Right kidney (tissue), 1 donor: ENCODE data around the gene CEP290.
"Not testable (repeated sequence)": the region's sequence is repeated elsewhere in the genome, so short reads cannot be mapped to it uniquely, and the experiment has no call there.

Experiments
- DNase-seq: peaks from one replicate; pipeline ENCODE4 v3.0.0-alpha.2; 2016

Gene CEP290

GRCh38 chr12:88144546-88145468 is 2.9 kb upstream of the CEP290 start:
- no peak for DNase-seq

- DNase-seq: no peak
These were observed 2.1 kb upstream of the CEP290 start for GRCh38 chr12:88144037-88144436.

GRCh38 chr12:88142610-88142991 is 713 bp upstream of the CEP290 start:
- no peak for DNase-seq

GRCh38 chr12:88141425-88141773 is 489 bp downstream of the CEP290 start:
- DNase-seq: no peak

GRCh38 chr12:88139711-88140110 is 2.2 kb downstream of the CEP290 start:
- DNase-seq: not testable (repeated sequence)

GRCh38 chr12:88133181-88133580 is 8.7 kb downstream of the CEP290 start:
- not testable (repeated sequence) for DNase-seq

- no peak for DNase-seq
These were observed 9.5 kb downstream of the CEP290 start for GRCh38 chr12:88132392-88132791.

- DNase-seq: no peak
These were observed 14.0 kb downstream of the CEP290 start for GRCh38 chr12:88127855-88128254.

GRCh38 chr12:88127099-88127498 is 14.8 kb downstream of the CEP290 start:
- no peak for DNase-seq

- DNase-seq: no peak
These were observed 19.2 kb downstream of the CEP290 start for GRCh38 chr12:88122666-88123065.

- no peak for DNase-seq
These were observed 28.0 kb downstream of the CEP290 start for GRCh38 chr12:88113871-88114270.

- peak; percentile 0 for DNase-seq
These were observed 30.7 kb downstream of the CEP290 start for GRCh38 chr12:88111074-88111652.

GRCh38 chr12:88108021-88108420 is 33.9 kb downstream of the CEP290 start:
- no peak for DNase-seq

GRCh38 chr12:88093573-88093972 is 48.3 kb downstream of the CEP290 start:
- DNase-seq: no peak

- no peak for DNase-seq
These were observed 49.1 kb downstream of the CEP290 start for GRCh38 chr12:88092771-88093170.

- DNase-seq: no peak
These were observed 57.7 kb downstream of the CEP290 start for GRCh38 chr12:88084210-88084609.

- DNase-seq: no peak
These were observed 58.3 kb downstream of the CEP290 start for GRCh38 chr12:88083634-88084033.

GRCh38 chr12:88081247-88081646 is 60.6 kb downstream of the CEP290 start:
- no peak for DNase-seq

GRCh38 chr12:88067301-88067700 is 74.6 kb downstream of the CEP290 start:
- DNase-seq: no peak

GRCh38 chr12:88063375-88063774 is 78.5 kb downstream of the CEP290 start:
- DNase-seq: no peak

- no peak for DNase-seq
These were observed 79.4 kb downstream of the CEP290 start for GRCh38 chr12:88062474-88062873.

- no peak for DNase-seq
These were observed 83.2 kb downstream of the CEP290 start for GRCh38 chr12:88058719-88059077.

GRCh38 chr12:88057994-88058718 is 83.7 kb downstream of the CEP290 start:
- DNase-seq: no peak
